ENCODE data around the gene LIF.

The LIF gene

GRCh38 chr22:30260276-30260675 is 13.7 kb upstream of the LIF start (continued):
- TF ChIP-seq ZNF23 (tag by site-specific recombination; IDR thresholded peaks at IDR 0.05; ENCODE audit: borderline replicate concordance) (no peak), YY1 (tag by site-specific recombination; IDR thresholded peaks at IDR 0.05) (no peak)

- no peaks in the 10 kb centered on the region for H3K9me3 ChIP-seq (ENCODE audit: control insufficient read depth, insufficient read depth, low read depth, low read length)
- H3K4me3 ChIP-seq (ENCODE audit: low read depth, low read length) = no peak overlapping the region
- H3K4me1 ChIP-seq (ENCODE audit: control insufficient read depth, insufficient read depth, low read length) = no peaks in the 10 kb centered on the region; the same call in 1 of the 2 replicates
- H3K36me3 ChIP-seq (ENCODE audit: control insufficient read depth in 2 of 2, insufficient read depth in 1 of 2, low read length in 2 of 2) = no peaks in the 10 kb centered on the region
- no peak overlapping the region for H3K27ac ChIP-seq (ENCODE audit: extremely low read depth, low read depth, low read length)
- TF ChIP-seq PATZ1 (tag by site-specific recombination; IDR thresholded peaks at IDR 0.05) = no peak
- no peak for TF ChIP-seq PBX3 (CRISPR knock-in tag; IDR thresholded peaks at IDR 0.05)
- TF ChIP-seq ZIC2 (tag by site-specific recombination; IDR thresholded peaks at IDR 0.05) = peak; percentile 82
- no peak for TF ChIP-seq ZNF221 (tag by site-specific recombination; IDR thresholded peaks at IDR 0.05; ENCODE audit: borderline replicate concordance)
- no peak for TF ChIP-seq ZNF112 (tag by site-specific recombination; IDR thresholded peaks at IDR 0.05)
- no peak for TF ChIP-seq ZSCAN30 (tag by site-specific recombination; IDR thresholded peaks at IDR 0.05)
- TF ChIP-seq GLIS2 (tag by site-specific recombination; IDR thresholded peaks at IDR 0.05) = peak; percentile 55
- TF ChIP-seq ZNF558 (tag by site-specific recombination; IDR thresholded peaks at IDR 0.05) = no peak
- TF ChIP-seq GLIS1 (tag by site-specific recombination; IDR thresholded peaks at IDR 0.05) = peak; percentile 78
- no peak for TF ChIP-seq ZSCAN18 (tag by site-specific recombination; IDR thresholded peaks at IDR 0.05)
- POLR2A ChIA-PET = interaction anchor here (2.0 kb wide), 1 partner anchor 58 kb away, joined by 5 read pairs; no protein-coding TSS in a partner anchor
- CTCF ChIA-PET = interaction anchor here (0.6 to 2.3 kb wide), 11 partner anchors 9 to 462 kb away, joined by 3 to 26 read pairs (median 6); no protein-coding TSS in a partner anchor
Observed at GRCh38 chr22:30254314-30254713, 7.8 kb upstream of the LIF start.

GRCh38 chr22:30253205-30253852 is 6.8 kb upstream of the LIF start:
- POLR2A ChIA-PET = interaction anchor here (0.5 to 2.0 kb wide), 5 partner anchors 15 to 674 kb away, joined by 4 to 6 read pairs (median 5); no protein-coding TSS in a partner anchor
- H3K4me1 ChIP-seq (ENCODE audit: control insufficient read depth, insufficient read depth, low read length) = no peaks in the 10 kb centered on the region; the same call in 1 of the 2 replicates
- no peaks in the 10 kb centered on the region for H3K9me3 ChIP-seq (ENCODE audit: control insufficient read depth, insufficient read depth, low read depth, low read length)
- no peak overlapping the region for H3K4me3 ChIP-seq (ENCODE audit: low read depth, low read length)
- H3K36me3 ChIP-seq (ENCODE audit: control insufficient read depth in 2 of 2, insufficient read depth in 1 of 2, low read length in 2 of 2) = no peaks in the 10 kb centered on the region
- H3K27ac ChIP-seq (ENCODE audit: extremely low read depth, low read depth, low read length) = no peak overlapping the region; the same call in 1 of the 2 replicates
- CTCF ChIA-PET = interaction anchor here (0.9 to 1.4 kb wide), 3 partner anchors 10 to 34 kb away, joined by 3 to 7 read pairs (median 4); no protein-coding TSS in a partner anchor
- peak; percentile 82 for TF ChIP-seq KLF1 (tag by site-specific recombination; IDR thresholded peaks at IDR 0.05)
- peak; percentile 70 for TF ChIP-seq ZNF398 (tag by site-specific recombination; IDR thresholded peaks at IDR 0.05)
- no peak for TF ChIP-seq ZNF544 (tag by site-specific recombination; IDR thresholded peaks at IDR 0.05)
- no peak for TF ChIP-seq ZFP69B (tag by site-specific recombination; IDR thresholded peaks at IDR 0.05)
- peak; percentile 77 for TF ChIP-seq GLIS1 (tag by site-specific recombination; IDR thresholded peaks at IDR 0.05)
- peak; percentile 25; the same call in 1 of the 2 replicates for TF ChIP-seq PATZ1 (tag by site-specific recombination; IDR thresholded peaks at IDR 0.05)

Data from HEK293 (cell line).